ENCODE results near the gene NPAS3.
"Not testable (repeated sequence)": the region's sequence is repeated elsewhere in the genome, so short reads cannot be mapped to it uniquely, and the experiment has no call there.

Gene NPAS3

GRCh38 chr14:33073023-33073422 lies 134.3 kb downstream of the NPAS3 start:
- FAIRE-seq (no peak), DNase-seq (ENCODE audit: insufficient read length, low spot score) (no peak)
- TF ChIP-seq PAX5 (IDR thresholded peaks at IDR 0.05; ENCODE audit: insufficient read depth, low read length, severe bottlenecking) (no peak), POU2F2 (IDR thresholded peaks at IDR 0.05; ENCODE audit: low read depth, low read length) (no peak), POLR2A (IDR thresholded peaks at IDR 0.05; ENCODE audit: low read depth, low read length) (no peak), TAF1 (IDR thresholded peaks at IDR 0.05; ENCODE audit: low read depth, low read length) (no peak), POLR2AphosphoS5 (IDR thresholded peaks at IDR 0.05; ENCODE audit: low read depth, low read length) (no peak), SPI1 (IDR thresholded peaks at IDR 0.05; ENCODE audit: low read depth, low read length) (no peak)

- no peak for DNase-seq (ENCODE audit: insufficient read length, low spot score)
- FAIRE-seq: no peak
- TF ChIP-seq POLR2AphosphoS5 (IDR thresholded peaks at IDR 0.05; ENCODE audit: low read depth, low read length) (no peak), SPI1 (IDR thresholded peaks at IDR 0.05; ENCODE audit: low read depth, low read length) (no peak), PAX5 (IDR thresholded peaks at IDR 0.05; ENCODE audit: insufficient read depth, low read length, severe bottlenecking) (no peak), POLR2A (IDR thresholded peaks at IDR 0.05; ENCODE audit: low read depth, low read length) (no peak), TAF1 (IDR thresholded peaks at IDR 0.05; ENCODE audit: low read depth, low read length) (no peak), POU2F2 (IDR thresholded peaks at IDR 0.05; ENCODE audit: low read depth, low read length) (no peak)
These were observed 142.6 kb downstream of the NPAS3 start for GRCh38 chr14:33081259-33081658.

- no peak for DNase-seq (ENCODE audit: insufficient read length, low spot score)
- no peak for FAIRE-seq
- TF ChIP-seq TAF1 (IDR thresholded peaks at IDR 0.05; ENCODE audit: low read depth, low read length) (no peak), POLR2AphosphoS5 (IDR thresholded peaks at IDR 0.05; ENCODE audit: low read depth, low read length) (no peak)
These were observed 147.1 kb downstream of the NPAS3 start for GRCh38 chr14:33085799-33086198.

- not testable (repeated sequence) for DNase-seq (ENCODE audit: insufficient read length, low spot score); FAIRE-seq
These were observed 149.6 kb downstream of the NPAS3 start for GRCh38 chr14:33088274-33088673.

GRCh38 chr14:33098016-33098415 lies 159.3 kb downstream of the NPAS3 start:
- TF ChIP-seq SPI1 (IDR thresholded peaks at IDR 0.05; ENCODE audit: low read depth, low read length) (no peak), TAF1 (IDR thresholded peaks at IDR 0.05; ENCODE audit: low read depth, low read length) (no peak), POU2F2 (IDR thresholded peaks at IDR 0.05; ENCODE audit: low read depth, low read length) (no peak), PAX5 (IDR thresholded peaks at IDR 0.05; ENCODE audit: insufficient read depth, low read length, severe bottlenecking) (no peak), POLR2AphosphoS5 (IDR thresholded peaks at IDR 0.05; ENCODE audit: low read depth, low read length) (no peak), POLR2A (IDR thresholded peaks at IDR 0.05; ENCODE audit: low read depth, low read length) (no peak)
- FAIRE-seq (no peak), DNase-seq (ENCODE audit: insufficient read length, low spot score) (no peak)

GRCh38 chr14:33103489-33103888 lies 164.8 kb downstream of the NPAS3 start:
- DNase-seq (ENCODE audit: insufficient read length, low spot score) (no peak), FAIRE-seq (no peak)
- no peak for TF ChIP-seq POLR2AphosphoS5 (IDR thresholded peaks at IDR 0.05; ENCODE audit: low read depth, low read length)
- no peak for TF ChIP-seq POU2F2 (IDR thresholded peaks at IDR 0.05; ENCODE audit: low read depth, low read length)
- TF ChIP-seq PAX5 (IDR thresholded peaks at IDR 0.05; ENCODE audit: insufficient read depth, low read length, severe bottlenecking): no peak
- TF ChIP-seq TAF1 (IDR thresholded peaks at IDR 0.05; ENCODE audit: low read depth, low read length): no peak
- no peak for TF ChIP-seq POLR2A (IDR thresholded peaks at IDR 0.05; ENCODE audit: low read depth, low read length)

- no peak for FAIRE-seq
- DNase-seq (ENCODE audit: insufficient read length, low spot score): no peak
- no peak for TF ChIP-seq SPI1 (IDR thresholded peaks at IDR 0.05; ENCODE audit: low read depth, low read length)
- no peak for TF ChIP-seq POLR2AphosphoS5 (IDR thresholded peaks at IDR 0.05; ENCODE audit: low read depth, low read length)
- no peak for TF ChIP-seq TAF1 (IDR thresholded peaks at IDR 0.05; ENCODE audit: low read depth, low read length)
- no peak for TF ChIP-seq PAX5 (IDR thresholded peaks at IDR 0.05; ENCODE audit: insufficient read depth, low read length, severe bottlenecking)
- no peak for TF ChIP-seq POLR2A (IDR thresholded peaks at IDR 0.05; ENCODE audit: low read depth, low read length)
- TF ChIP-seq POU2F2 (IDR thresholded peaks at IDR 0.05; ENCODE audit: low read depth, low read length): no peak
These were observed 165.3 kb downstream of the NPAS3 start for GRCh38 chr14:33103966-33104365.

GRCh38 chr14:33110737-33111443 lies 172.2 kb downstream of the NPAS3 start:
- DNase-seq (ENCODE audit: insufficient read length, low spot score): no peak
- no peak for TF ChIP-seq POU2F2 (IDR thresholded peaks at IDR 0.05; ENCODE audit: low read depth, low read length)
- no peak for TF ChIP-seq POLR2AphosphoS5 (IDR thresholded peaks at IDR 0.05; ENCODE audit: low read depth, low read length)
- TF ChIP-seq PAX5 (IDR thresholded peaks at IDR 0.05; ENCODE audit: insufficient read depth, low read length, severe bottlenecking): no peak
- TF ChIP-seq SPI1 (IDR thresholded peaks at IDR 0.05; ENCODE audit: low read depth, low read length): no peak
- TF ChIP-seq TAF1 (IDR thresholded peaks at IDR 0.05; ENCODE audit: low read depth, low read length): no peak
- TF ChIP-seq POLR2A (IDR thresholded peaks at IDR 0.05; ENCODE audit: low read depth, low read length): no peak
- no peak for FAIRE-seq

- TF ChIP-seq POU2F2 (IDR thresholded peaks at IDR 0.05; ENCODE audit: low read depth, low read length): no peak
- no peak for TF ChIP-seq POLR2A (IDR thresholded peaks at IDR 0.05; ENCODE audit: low read depth, low read length)
- no peak for TF ChIP-seq SPI1 (IDR thresholded peaks at IDR 0.05; ENCODE audit: low read depth, low read length)
- TF ChIP-seq PAX5 (IDR thresholded peaks at IDR 0.05; ENCODE audit: insufficient read depth, low read length, severe bottlenecking): no peak
- TF ChIP-seq TAF1 (IDR thresholded peaks at IDR 0.05; ENCODE audit: low read depth, low read length): no peak
- no peak for TF ChIP-seq POLR2AphosphoS5 (IDR thresholded peaks at IDR 0.05; ENCODE audit: low read depth, low read length)
- FAIRE-seq (no peak), DNase-seq (ENCODE audit: insufficient read length, low spot score) (no peak)
These were observed 175.7 kb downstream of the NPAS3 start for GRCh38 chr14:33114331-33114730.

GRCh38 chr14:33118668-33119067 lies 180.0 kb downstream of the NPAS3 start:
- FAIRE-seq (no peak), DNase-seq (ENCODE audit: insufficient read length, low spot score) (no peak)
- TF ChIP-seq POLR2A (IDR thresholded peaks at IDR 0.05; ENCODE audit: low read depth, low read length) (no peak), PAX5 (IDR thresholded peaks at IDR 0.05; ENCODE audit: insufficient read depth, low read length, severe bottlenecking) (no peak), POU2F2 (IDR thresholded peaks at IDR 0.05; ENCODE audit: low read depth, low read length) (no peak), SPI1 (IDR thresholded peaks at IDR 0.05; ENCODE audit: low read depth, low read length) (no peak), POLR2AphosphoS5 (IDR thresholded peaks at IDR 0.05; ENCODE audit: low read depth, low read length) (no peak), TAF1 (IDR thresholded peaks at IDR 0.05; ENCODE audit: low read depth, low read length) (no peak)
